Calu3 (cell line): ENCODE data around the gene PTPRN2. TPM values are rescaled to one million over a fixed set of nuclear protein-coding genes. Genes with fewer than 3 reads are reported as not detected.

Experiments
- BruUV-seq: library from RNA; stranded (reverse); fragments of 400-500 nt; replicated peaks from 2 replicates; lab custom pipeline; 2021; lab: Mats Ljungman, UMichigan
- CTCF ChIA-PET: fragments of 300-600 bp; sonication (Branson Sonifier 250); formaldehyde crosslinking; loops from one replicate; lab custom pipeline; 2022; ENCODE audit warnings: antibody characterized with exemption; lab: Charles Lee
- DNase-seq: peaks from one replicate; pipeline ENCODE4 v3.0.0; 2022
- H3K27ac Mint-ChIP-seq: one replicate; pipeline ENCODE4 v1.8.0; 2022; ENCODE audit warnings: mixed read lengths; ENCODE audit not compliant: unreplicated experiment
- H3K27me3 Mint-ChIP-seq: one replicate; pipeline ENCODE4 v1.8.0; 2022; ENCODE audit warnings: mixed read lengths; ENCODE audit not compliant: unreplicated experiment
- H3K36me3 Mint-ChIP-seq: one replicate; pipeline ENCODE4 v1.8.0; 2022; ENCODE audit warnings: mild to moderate bottlenecking, moderate library complexity, mixed read lengths; ENCODE audit not compliant: insufficient read depth, unreplicated experiment
- H3K4me1 Mint-ChIP-seq: one replicate; pipeline ENCODE4 v1.8.0; 2022; ENCODE audit warnings: mild to moderate bottlenecking, low read depth, mixed read lengths; ENCODE audit not compliant: unreplicated experiment
- H3K4me3 Mint-ChIP-seq: one replicate; pipeline ENCODE4 v1.8.0; 2022; ENCODE audit warnings: mild to moderate bottlenecking, low read depth, moderate library complexity, mixed read lengths; ENCODE audit not compliant: unreplicated experiment
- H3K9me3 Mint-ChIP-seq: one replicate; pipeline ENCODE4 v1.8.0; 2022; ENCODE audit warnings: low read depth, mixed read lengths; ENCODE audit not compliant: unreplicated experiment
- CTCF ChIP-seq: fragments of 200-600 bp; IDR thresholded peaks from one replicate; pipeline ENCODE4 v1.8.0; 2022; ENCODE audit warnings: antibody characterized with exemption; ENCODE audit not compliant: unreplicated experiment
- intact Hi-C: fragments of 100-400 bp; cut with micrococcal nuclease; formaldehyde crosslinking; loops from one replicate; pipeline ENCODE4 v1.10.0; 2022; ENCODE audit not compliant: unreplicated experiment
- total RNA-seq: library from RNA; stranded (reverse); gene quantifications from 2 replicates; pipeline ENCODE4 v1.2.3, GENCODE V29; 2022

PTPRN2 gene
- total RNA-seq, 1 experiment from 2014 or later, result 2.0 TPM

DNA sequence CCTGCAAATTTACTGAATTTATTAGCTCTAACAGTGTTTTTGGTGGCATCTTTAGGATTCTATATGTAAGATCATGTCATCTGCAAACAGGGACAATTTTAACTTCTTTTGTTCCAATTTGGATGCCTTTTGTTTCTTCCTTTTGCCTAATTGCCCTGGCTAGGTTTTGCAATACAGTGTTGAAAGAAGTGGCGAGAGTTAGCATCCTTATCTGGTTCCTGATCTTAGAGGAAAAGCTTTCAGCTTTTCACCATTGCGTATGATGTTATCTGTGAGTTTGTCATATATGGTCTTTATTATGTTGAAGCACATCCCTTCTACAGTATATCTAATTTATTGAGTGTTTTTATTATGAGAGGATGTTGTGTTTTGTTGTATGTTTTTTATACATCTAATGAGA, 301.4 kb downstream of the PTPRN2 start:
- CTCF ChIA-PET, result no interaction called here

DNA sequence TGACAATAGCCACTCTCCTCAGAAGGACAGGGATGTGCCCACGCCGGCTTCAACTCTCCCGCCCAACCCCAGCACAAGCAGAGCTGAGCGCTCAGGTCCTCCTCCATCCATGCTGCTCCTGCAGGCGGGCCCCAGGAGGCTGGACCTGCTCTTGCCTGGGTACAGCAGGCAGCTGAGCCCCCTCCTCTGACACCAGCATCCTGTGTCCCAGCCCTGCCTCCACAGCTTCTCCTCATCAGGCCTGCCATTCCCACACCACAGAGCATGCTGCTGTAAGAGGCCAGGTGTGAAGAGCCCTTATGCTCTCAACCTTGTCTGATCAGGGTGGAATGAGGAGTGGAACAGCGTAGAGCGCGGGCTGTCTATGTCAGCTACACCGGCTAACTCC, 302.2 kb downstream of the PTPRN2 start:
- no TSS peak for BruUV-seq

More for the DNA sequence above, 301.4 kb downstream of the PTPRN2 start:
- H3K27ac Mint-ChIP-seq, result no peak overlapping the region
- BruUV-seq, result no TSS peak
- H3K27me3 Mint-ChIP-seq, result no peaks in the 10 kb centered on the region
- no peak overlapping the region for H3K4me3 Mint-ChIP-seq
- no peaks in the 10 kb centered on the region for H3K36me3 Mint-ChIP-seq
- H3K9me3 Mint-ChIP-seq, result peaks cover 27% of the 10 kb centered on the region
- no peak for DNase-seq
- H3K4me1 Mint-ChIP-seq, result no peaks in the 10 kb centered on the region
- intact Hi-C loops, result no loop called here
- TF ChIP-seq CTCF, result no peak

GRCh38 chr7:158284617-158285382, 302.8 kb downstream of the PTPRN2 start:
- no peak for DNase-seq
- CTCF ChIA-PET, result interaction anchor here (0.5 kb wide), 1 partner anchor 34 kb away, joined by 9 read pairs; no protein-coding TSS in a partner anchor
- H3K9me3 Mint-ChIP-seq, result peaks cover 32% of the 10 kb centered on the region
- no TSS peak for BruUV-seq
- H3K4me1 Mint-ChIP-seq, result no peaks in the 10 kb centered on the region
- no peak overlapping the region for H3K27ac Mint-ChIP-seq
- no peak for TF ChIP-seq CTCF
- no peak overlapping the region for H3K4me3 Mint-ChIP-seq
- intact Hi-C loops, result no loop called here
- no peaks in the 10 kb centered on the region for H3K27me3 Mint-ChIP-seq
- no peaks in the 10 kb centered on the region for H3K36me3 Mint-ChIP-seq

More for the DNA sequence above, 302.2 kb downstream of the PTPRN2 start:
- no peak for DNase-seq
- no peaks in the 10 kb centered on the region for H3K4me1 Mint-ChIP-seq
- CTCF ChIA-PET, result no interaction called here
- TF ChIP-seq CTCF, result no peak
- H3K9me3 Mint-ChIP-seq, result peaks cover 31% of the 10 kb centered on the region
- no peaks in the 10 kb centered on the region for H3K36me3 Mint-ChIP-seq
- intact Hi-C loops, result no loop called here
- no peak overlapping the region for H3K4me3 Mint-ChIP-seq
- no peak overlapping the region for H3K27ac Mint-ChIP-seq
- H3K27me3 Mint-ChIP-seq, result no peaks in the 10 kb centered on the region

DNA sequence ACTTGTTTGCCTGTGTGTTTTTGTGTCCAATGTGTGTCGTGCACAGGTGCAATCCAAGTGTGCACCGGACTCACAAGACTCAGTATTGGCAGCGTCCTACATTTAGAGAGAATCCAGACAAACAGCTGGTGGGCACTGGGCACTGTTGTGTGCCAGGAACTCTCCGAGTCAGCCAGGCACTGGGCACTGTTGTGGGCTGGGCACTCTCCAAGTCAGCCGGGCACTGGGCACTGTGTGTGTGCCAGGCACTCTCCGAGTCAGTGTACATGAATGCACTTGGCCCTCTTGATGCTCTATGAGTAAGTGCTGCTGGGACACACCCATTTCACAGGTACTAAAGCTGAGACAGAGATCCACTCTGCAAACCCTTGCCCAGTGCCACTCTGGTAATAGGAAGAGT, 303.5 kb downstream of the PTPRN2 start:
- H3K27me3 Mint-ChIP-seq, result no peaks in the 10 kb centered on the region
- H3K27ac Mint-ChIP-seq, result no peak overlapping the region
- intact Hi-C loops, result no loop called here
- CTCF ChIA-PET, result interaction anchor here (0.5 kb wide), 1 partner anchor 35 kb away, joined by 9 read pairs; no protein-coding TSS in a partner anchor
- H3K4me3 Mint-ChIP-seq, result no peak overlapping the region
- H3K9me3 Mint-ChIP-seq, result peaks cover 33% of the 10 kb centered on the region
- TF ChIP-seq CTCF, result no peak
- no TSS peak for BruUV-seq
- no peak for DNase-seq
- no peaks in the 10 kb centered on the region for H3K36me3 Mint-ChIP-seq
- no peaks in the 10 kb centered on the region for H3K4me1 Mint-ChIP-seq
